ENCODE results near the gene CDC42EP1.

DNA sequence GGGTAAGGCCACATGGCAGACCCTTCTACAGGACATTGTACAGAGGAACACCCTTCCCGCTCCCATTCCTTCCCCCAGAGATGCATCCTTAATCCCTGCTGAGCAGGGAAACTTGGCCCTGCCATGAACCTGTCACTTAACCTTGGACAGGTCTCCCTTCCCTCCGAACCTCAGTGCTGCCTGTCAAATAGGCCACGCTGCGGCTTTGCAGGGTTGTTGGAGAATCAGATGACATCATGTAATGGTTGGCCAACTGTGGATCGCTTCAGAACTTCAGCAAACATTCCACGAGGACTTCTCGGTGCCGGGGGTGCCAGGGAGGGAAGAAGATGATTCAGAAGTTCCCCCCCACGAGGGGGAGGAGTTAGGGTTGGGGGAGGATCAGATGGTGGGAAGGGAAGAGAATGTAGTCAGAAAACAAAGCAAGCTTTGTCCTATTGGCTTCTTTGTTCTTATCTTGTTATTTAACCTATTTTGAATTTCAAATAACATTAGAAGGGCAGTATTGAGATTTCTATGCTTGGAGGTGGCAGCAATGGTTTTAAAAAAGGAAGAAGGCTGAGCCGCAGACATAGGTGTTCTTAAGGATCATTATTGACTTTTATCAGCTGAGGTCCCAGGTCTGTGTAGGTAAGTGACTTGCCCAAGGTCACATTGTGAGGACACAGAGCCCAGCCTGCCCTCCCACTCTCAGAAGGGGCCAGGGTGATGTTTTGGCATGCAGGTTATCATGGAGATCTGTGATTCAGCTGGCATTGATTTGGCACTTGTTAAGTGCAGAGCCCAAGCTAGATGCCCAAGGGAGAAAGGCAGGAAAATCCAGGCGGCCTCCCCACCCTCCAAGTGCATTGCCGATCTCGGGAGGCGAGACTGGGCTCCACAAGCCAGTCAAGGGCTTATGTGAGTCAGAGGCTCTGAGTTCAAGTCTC is 3.1 kb downstream of the CDC42EP1 start:
- TF ChIP-seq, protein P1, sequence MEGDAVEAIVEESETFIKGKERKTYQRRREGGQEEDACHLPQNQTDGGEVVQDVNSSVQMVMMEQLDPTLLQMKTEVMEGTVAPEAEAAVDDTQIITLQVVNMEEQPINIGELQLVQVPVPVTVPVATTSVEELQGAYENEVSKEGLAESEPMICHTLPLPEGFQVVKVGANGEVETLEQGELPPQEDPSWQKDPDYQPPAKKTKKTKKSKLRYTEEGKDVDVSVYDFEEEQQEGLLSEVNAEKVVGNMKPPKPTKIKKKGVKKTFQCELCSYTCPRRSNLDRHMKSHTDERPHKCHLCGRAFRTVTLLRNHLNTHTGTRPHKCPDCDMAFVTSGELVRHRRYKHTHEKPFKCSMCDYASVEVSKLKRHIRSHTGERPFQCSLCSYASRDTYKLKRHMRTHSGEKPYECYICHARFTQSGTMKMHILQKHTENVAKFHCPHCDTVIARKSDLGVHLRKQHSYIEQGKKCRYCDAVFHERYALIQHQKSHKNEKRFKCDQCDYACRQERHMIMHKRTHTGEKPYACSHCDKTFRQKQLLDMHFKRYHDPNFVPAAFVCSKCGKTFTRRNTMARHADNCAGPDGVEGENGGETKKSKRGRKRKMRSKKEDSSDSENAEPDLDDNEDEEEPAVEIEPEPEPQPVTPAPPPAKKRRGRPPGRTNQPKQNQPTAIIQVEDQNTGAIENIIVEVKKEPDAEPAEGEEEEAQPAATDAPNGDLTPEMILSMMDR (conservative IDR thresholded peaks at IDR 0.05; ENCODE audit: low read depth in 2 of 2): no peak
- TF ChIP-seq ZNF114 (CRISPR knock-in tag; IDR thresholded peaks at IDR 0.05) (no peak), CREB1 (CRISPR knock-in tag; IDR thresholded peaks at IDR 0.05; ENCODE audit: low read depth) (no peak), REST (IDR thresholded peaks at IDR 0.05; ENCODE audit: unreplicated experiment) (no peak), JUNB (IDR thresholded peaks at IDR 0.05; ENCODE audit: unreplicated experiment) (no peak), EZH2 (IDR thresholded peaks at IDR 0.05; ENCODE audit: low read depth, unreplicated experiment) (no peak)
